Measurements from ENCODE around the gene ZFPM1. TPM values are rescaled to one million over a fixed set of nuclear protein-coding genes. Genes with fewer than 3 reads are reported as not detected.

ZFPM1 gene
- 1 to 10 TPM in 1 of 4 donors, under 1 TPM in 3; 0.40 to 1.4 (median 0.59) TPM for total RNA-seq

DNA sequence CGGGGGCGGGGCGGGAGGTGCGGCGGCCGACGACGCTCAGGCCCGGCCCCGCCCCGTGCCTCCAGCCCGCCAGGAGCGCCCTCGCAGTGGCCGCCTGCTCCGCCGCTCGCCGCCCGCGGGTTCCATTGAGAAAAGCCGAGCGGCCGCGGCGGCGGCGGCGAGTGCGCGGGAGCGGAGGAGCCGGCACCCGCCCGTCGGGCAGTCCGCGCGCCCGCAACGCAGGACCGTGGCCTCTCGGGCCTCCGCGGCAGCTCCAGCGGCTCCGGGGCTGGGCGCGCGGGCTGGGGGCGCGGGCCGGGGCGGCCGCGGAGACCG is at the start of gene ZFPM1:
Gene ZFPM1 (plus strand): TSS at position 64 of the 315 bp plus-strand sequence. CDS start 359 bp downstream, outside the sequence.
- H3K27ac ChIP-seq = peak within 1 kb of the TSS in 3 of 4 donors; percentile 72 to 81 (median 80)
- peaks cover 44% of the 10 kb centered on the region for H3K27me3 ChIP-seq
- peak within 1 kb of the TSS; percentile 34 to 61 for H3K4me3 ChIP-seq
- H3K9me3 ChIP-seq = no peaks in the 10 kb centered on the region
- H3K4me1 ChIP-seq = peaks cover 0 to 43% (median 29%) of the 10 kb centered on the region in 3 donors
- no peak for ATAC-seq
- TF ChIP-seq EP300 (IDR thresholded peaks at IDR 0.05) = no peak
- TF ChIP-seq, protein P1, sequence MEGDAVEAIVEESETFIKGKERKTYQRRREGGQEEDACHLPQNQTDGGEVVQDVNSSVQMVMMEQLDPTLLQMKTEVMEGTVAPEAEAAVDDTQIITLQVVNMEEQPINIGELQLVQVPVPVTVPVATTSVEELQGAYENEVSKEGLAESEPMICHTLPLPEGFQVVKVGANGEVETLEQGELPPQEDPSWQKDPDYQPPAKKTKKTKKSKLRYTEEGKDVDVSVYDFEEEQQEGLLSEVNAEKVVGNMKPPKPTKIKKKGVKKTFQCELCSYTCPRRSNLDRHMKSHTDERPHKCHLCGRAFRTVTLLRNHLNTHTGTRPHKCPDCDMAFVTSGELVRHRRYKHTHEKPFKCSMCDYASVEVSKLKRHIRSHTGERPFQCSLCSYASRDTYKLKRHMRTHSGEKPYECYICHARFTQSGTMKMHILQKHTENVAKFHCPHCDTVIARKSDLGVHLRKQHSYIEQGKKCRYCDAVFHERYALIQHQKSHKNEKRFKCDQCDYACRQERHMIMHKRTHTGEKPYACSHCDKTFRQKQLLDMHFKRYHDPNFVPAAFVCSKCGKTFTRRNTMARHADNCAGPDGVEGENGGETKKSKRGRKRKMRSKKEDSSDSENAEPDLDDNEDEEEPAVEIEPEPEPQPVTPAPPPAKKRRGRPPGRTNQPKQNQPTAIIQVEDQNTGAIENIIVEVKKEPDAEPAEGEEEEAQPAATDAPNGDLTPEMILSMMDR (IDR thresholded peaks at IDR 0.05) = peak in 2 of 4 experiments; percentile 10 to 15
- no peaks in the 10 kb centered on the region for H3K36me3 ChIP-seq
- no CpG with 5 or more reads among the region's 57 CpGs for WGBS, 2 donors (ENCODE audit: low coverage in 1 of 2)

- Histone ChIP-seq H3K27me3 (peaks cover 15% of the 10 kb centered on the region), H3K4me1 (peaks cover 0 to 14% (median 0%) of the 10 kb centered on the region in 3 donors), H3K4me3 (no peak overlapping the region), H3K36me3 (no peaks in the 10 kb centered on the region), H3K9me3 (no peaks in the 10 kb centered on the region), H3K27ac (no peak overlapping the region)
- 88% methylated on average over 13 of the region's 22 CpGs; no CpG with 5 or more reads in 1 of the 2 donors for WGBS, 2 donors (ENCODE audit: low coverage in 1 of 2)
- no peak for ATAC-seq
- TF ChIP-seq EP300 (IDR thresholded peaks at IDR 0.05) = no peak
Measured at GRCh38 chr16:88403794-88404581, 49.1 kb upstream of the ZFPM1 start.

GRCh38 chr16:88404769-88405168 is 48.3 kb upstream of the ZFPM1 start:
- TF ChIP-seq POLR2A (IDR thresholded peaks at IDR 0.05) = no peak
- TF ChIP-seq, protein P1 (IDR thresholded peaks at IDR 0.05) = no peak
- no peak for TF ChIP-seq EP300 (IDR thresholded peaks at IDR 0.05)
- TF ChIP-seq POLR2AphosphoS5 (IDR thresholded peaks at IDR 0.05) = no peak
- Histone ChIP-seq H3K4me3 (no peak overlapping the region), H3K27ac (no peak overlapping the region), H3K36me3 (no peaks in the 10 kb centered on the region), H3K9me3 (no peaks in the 10 kb centered on the region), H3K4me1 (peaks cover 0 to 14% (median 0%) of the 10 kb centered on the region in 3 donors), H3K27me3 (peaks cover 17% of the 10 kb centered on the region)
- WGBS, 2 donors (ENCODE audit: low coverage in 1 of 2) = 67 to 86% methylated on average over 1 to 3 of the region's 6 CpGs
- no peak for ATAC-seq

- Histone ChIP-seq H3K9me3 (no peaks in the 10 kb centered on the region), H3K4me3 (peak overlapping the region in 1 of 2 donors; percentile 23), H3K4me1 (peaks cover 0 to 14% (median 0%) of the 10 kb centered on the region in 3 donors), H3K27ac (no peak overlapping the region), H3K36me3 (no peaks in the 10 kb centered on the region), H3K27me3 (peaks cover 17% of the 10 kb centered on the region)
- TF ChIP-seq EP300 (IDR thresholded peaks at IDR 0.05) (no peak), POLR2A (IDR thresholded peaks at IDR 0.05) (no peak), POLR2AphosphoS5 (IDR thresholded peaks at IDR 0.05) (no peak)
- TF ChIP-seq, protein P1 (IDR thresholded peaks at IDR 0.05) = no peak
- 75 to 80% methylated on average over 2 to 4 of the region's 29 CpGs for WGBS, 2 donors (ENCODE audit: low coverage in 1 of 2)
- ATAC-seq = peak; percentile 49
Measured at GRCh38 chr16:88405216-88406060, 47.6 kb upstream of the ZFPM1 start.
